ENCODE measurements around the gene RPRD1A. TPM values are rescaled to one million over a fixed set of nuclear protein-coding genes. Genes with fewer than 3 reads are reported as not detected.

The RPRD1A gene
- total and polyA plus RNA-seq, 9 of the 15 experiments (the other 6 are each of a cell fraction or from before 2014, with no cell fraction given) = 30.2 to 142 (median 66.0) TPM

- no peak overlapping the region for H3K4me3 ChIP-seq
- ATAC-seq (no peak), FAIRE-seq (no peak), DNase-seq (ENCODE audit: extremely low read depth in 1 of 4, low spot score in 3 of 4) (no peak)
- CTCF ChIA-PET (ENCODE audit: low intra/inter-chr PET ratio) = no interaction called here
- H3K9me1 ChIP-seq (ENCODE audit: control insufficient read depth, insufficient read depth, low read length) = no peaks in the 10 kb centered on the region
- intact Hi-C loops (cut with micrococcal nuclease) = no loop called here
- peaks cover 22% of the 10 kb centered on the region for H3K36me3 ChIP-seq (ENCODE audit: control insufficient read depth, insufficient read depth, low read length)
- POLR2A ChIA-PET = interaction anchor here (1.2 to 1.7 kb wide), 2 partner anchors 12 to 14 kb away, joined by 4 read pairs; no protein-coding TSS in a partner anchor
- no peak overlapping the region for H3K9ac ChIP-seq (ENCODE audit: insufficient read depth in 1 of 2, low read depth in 2 of 2, low read length in 2 of 2)
- no peak overlapping the region for H3K4me2 ChIP-seq (ENCODE audit: insufficient read depth, low read length)
- in situ Hi-C loops (cut with MboI) = no loop called here
- TF ChIP-seq CHCHD3 (CRISPR knock-in tag; IDR thresholded peaks at IDR 0.05) (no peak), ZNF77 (CRISPR knock-in tag; IDR thresholded peaks at IDR 0.05) (no peak), PRDM10 (IDR thresholded peaks at IDR 0.05; ENCODE audit: partially characterized antibody) (no peak), PRMT5 (CRISPR knock-in tag; IDR thresholded peaks at IDR 0.05) (no peak), ATF3 (IDR thresholded peaks at IDR 0.05) (no peak), ATF3 (CRISPR knock-in tag; conservative IDR thresholded peaks at IDR 0.05) (no peak), ZBTB17 (CRISPR knock-in tag; IDR thresholded peaks at IDR 0.05) (no peak), TCF3 (CRISPR knock-in tag; IDR thresholded peaks at IDR 0.05) (no peak), MAFK (IDR thresholded peaks at IDR 0.05; ENCODE audit: low read length) (no peak), POU5F1 (IDR thresholded peaks at IDR 0.05; ENCODE audit: borderline replicate concordance, low read depth, low read length, partially characterized antibody) (no peak), SLC30A9 (CRISPR knock-in tag; IDR thresholded peaks at IDR 0.05) (no peak), TSHZ1 (CRISPR knock-in tag; IDR thresholded peaks at IDR 0.05) (no peak)
- H3K4me1 ChIP-seq (replicated peaks in 1 of 2; ENCODE audit: control insufficient read depth in 2 of 2, insufficient read depth in 2 of 2, low read length in 2 of 2) = no peaks in the 10 kb centered on the region
- H3K27me3 ChIP-seq (ENCODE audit: control insufficient read depth in 2 of 2, insufficient read depth in 2 of 2, low read length in 2 of 2) = no peaks in the 10 kb centered on the region
- BruUV-seq (replicated peaks) = no TSS peak
- no peak overlapping the region for H3K27ac ChIP-seq (ENCODE audit: extremely low read depth, low read depth, low read length)
- no peaks in the 10 kb centered on the region for H3K9me3 ChIP-seq (replicated peaks; ENCODE audit: control insufficient read depth, insufficient read depth, low read depth, low read length)
- H3K79me2 ChIP-seq (ENCODE audit: control insufficient read depth, insufficient read depth, low read length) = no peaks in the 10 kb centered on the region
- H4K20me1 ChIP-seq (replicated peaks; ENCODE audit: control insufficient read depth, insufficient read depth, low read length) = no peaks in the 10 kb centered on the region
- no peak overlapping the region for H2AFZ ChIP-seq (ENCODE audit: low read depth, low read length)
These were observed 40.1 kb upstream of the RPRD1A start for GRCh38 chr18:36107477-36107876.
